Left ventricle myocardium superior (tissue), 1 donor: ENCODE measurements around the gene XYLT1. TPM values are rescaled to one million over a fixed set of nuclear protein-coding genes. Genes with fewer than 3 reads are reported as not detected.
A peak's percentile ranks its signal among the peaks of the same experiment; 100 is the strongest.
"Not testable (repeated sequence)": the region's sequence is repeated elsewhere in the genome, so short reads cannot be mapped to it uniquely, and the experiment has no call there.

Experiments used
- ATAC-seq: fragments of 200-7000 bp; cut with Tn5 transposase; one replicate; pipeline ENCODE4 v1.9.1; 2020; ENCODE audit warnings: mild to moderate bottlenecking, moderate library complexity
- DNase-seq: peaks from one replicate; pipeline ENCODE4 v3.0.0-alpha.2; 2020
- intact Hi-C: fragments of 100-400 bp; cut with micrococcal nuclease; formaldehyde crosslinking; loops from one replicate; pipeline ENCODE4 v1.11.0; 2022
- total RNA-seq: library from RNA; stranded (reverse); fragmentation: NEBNext Ultra II Directional; extraction: Animal tissue kit (Norgen Biotek cat#: 25700); gene quantifications from one replicate; pipeline ENCODE4 v1.2.1, GENCODE V29; 2021
- donor health status: DM: no; HTN: yes; CAD: no; lungs with severe emphysema.

The XYLT1 gene
- total RNA-seq, 1 donor from 2014 or later = 1.6 TPM

DNA sequence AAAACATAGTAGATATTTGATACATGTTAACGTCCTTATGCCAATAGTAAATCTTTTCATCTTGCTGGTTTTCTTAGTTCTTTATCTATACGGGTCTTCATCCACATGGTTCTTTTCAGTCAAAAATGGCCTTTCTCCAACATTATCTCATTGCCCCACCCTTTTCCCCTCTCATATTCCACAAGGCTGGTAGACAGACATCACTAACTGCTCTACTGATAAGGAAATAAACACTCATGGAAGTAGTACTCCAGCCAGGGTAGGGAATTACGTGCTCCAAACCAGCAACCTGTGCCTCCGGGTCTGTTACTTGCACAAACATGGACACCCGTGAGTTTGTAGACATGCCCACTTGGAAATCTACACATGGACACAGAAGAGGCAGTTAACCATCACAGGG is 141.4 kb downstream of the XYLT1 start:
- ATAC-seq (peak; percentile 35), DNase-seq (no peak)
- intact Hi-C loops = no loop called here

DNA sequence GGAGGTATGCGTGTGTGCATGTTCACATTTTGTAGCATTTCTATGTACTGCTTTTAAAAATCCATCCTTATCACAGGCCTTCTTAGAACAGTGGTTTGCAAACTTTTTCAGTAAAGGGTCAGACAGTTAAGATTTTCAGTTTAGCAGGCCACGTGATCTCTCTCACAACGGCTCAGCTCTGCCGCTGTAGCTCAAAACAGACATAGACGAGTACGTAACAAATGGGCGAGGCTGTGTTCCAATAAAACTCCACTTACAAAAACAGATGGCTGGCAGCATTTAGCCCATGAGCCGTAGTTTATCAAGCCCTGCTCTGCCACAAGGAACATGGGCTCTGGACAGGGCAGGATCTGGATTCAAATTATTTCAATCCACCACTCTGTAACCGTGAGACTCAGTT is 141.8 kb downstream of the XYLT1 start:
- intact Hi-C loops = no loop called here
- ATAC-seq (peak; percentile 59), DNase-seq (peak; percentile 38)

DNA sequence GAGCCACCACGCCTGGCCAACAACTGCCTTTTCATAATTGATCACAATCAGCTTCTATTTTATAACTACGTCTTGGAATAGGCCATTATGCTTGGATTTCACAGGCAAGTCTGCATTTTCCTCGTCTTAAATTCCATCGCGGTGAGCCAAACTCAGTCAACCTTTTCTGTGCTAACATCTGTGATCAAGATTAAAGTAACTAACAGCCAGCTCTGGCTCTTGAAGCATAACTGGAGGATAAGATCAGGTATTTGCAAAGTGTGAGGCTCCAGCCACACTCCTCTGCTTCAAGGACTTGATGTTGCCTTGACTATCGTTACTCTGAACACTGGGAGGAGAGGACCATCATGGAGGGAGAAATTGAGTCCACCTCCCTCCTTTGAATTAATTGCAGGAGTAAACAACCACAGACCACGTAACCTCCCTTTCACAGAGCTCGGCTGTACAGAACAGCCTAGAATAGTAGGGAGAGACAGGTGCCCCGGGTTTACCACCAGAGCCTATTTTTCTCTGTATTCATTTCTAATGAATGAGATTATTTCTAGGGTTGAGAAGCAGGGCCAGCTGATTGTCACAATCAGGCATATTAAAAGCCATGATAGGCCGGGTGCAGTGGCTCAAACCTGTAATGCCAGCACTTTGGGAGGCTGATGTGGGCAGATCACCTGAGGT is 143.0 kb downstream of the XYLT1 start:
- ATAC-seq (no peak), DNase-seq (no peak)
- intact Hi-C loops = no loop called here

DNA sequence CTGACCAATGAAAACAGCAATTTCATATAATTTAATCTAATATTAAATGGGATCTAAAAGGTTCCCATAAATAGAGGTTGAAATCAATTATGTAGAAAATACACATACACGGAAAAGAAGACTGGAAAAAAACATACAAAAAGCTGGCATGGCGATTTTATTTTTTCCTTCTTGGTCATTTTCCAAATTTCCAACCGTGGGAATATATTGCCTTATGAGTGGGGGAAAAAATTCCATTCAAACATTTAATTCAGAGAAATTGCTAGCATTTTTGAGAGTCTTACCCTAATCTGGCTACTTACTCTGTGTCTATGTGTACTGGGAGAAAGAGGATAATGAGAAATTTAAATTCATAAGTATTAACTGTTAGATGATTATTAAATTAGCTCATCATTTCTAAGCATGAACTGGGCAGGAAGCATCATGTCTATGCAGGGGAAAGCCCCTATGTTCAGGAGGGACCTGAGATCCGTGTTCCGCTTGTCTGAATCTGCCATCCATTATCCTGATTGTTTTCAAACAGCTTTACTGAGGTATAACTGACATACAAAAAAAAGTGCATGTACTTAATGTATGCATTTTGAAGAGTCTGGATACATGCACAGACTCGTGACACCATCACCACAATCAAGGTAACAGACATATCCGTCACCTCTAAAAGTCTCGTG is 145.2 kb downstream of the XYLT1 start:
- no peak for ATAC-seq
- intact Hi-C loops = no loop called here
- DNase-seq = no peak

DNA sequence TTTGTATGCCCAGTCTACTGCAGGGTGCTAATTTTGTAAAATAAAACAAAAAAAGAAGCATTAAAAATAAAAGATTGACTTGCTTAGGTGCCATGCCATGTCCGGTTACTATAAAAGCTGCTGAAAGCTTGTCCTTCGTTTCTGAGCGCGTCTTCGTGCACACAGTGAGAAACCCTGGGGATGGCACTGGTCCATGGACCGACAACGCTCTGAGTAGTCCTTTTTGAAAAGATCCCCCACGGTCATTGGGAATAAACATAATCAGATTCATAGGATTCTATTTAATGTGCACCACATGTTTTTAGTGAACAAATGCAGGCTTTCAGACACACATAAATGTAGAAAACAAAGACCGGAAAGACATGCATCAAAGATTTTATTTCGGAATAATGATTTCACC is 146.3 kb downstream of the XYLT1 start:
- DNase-seq (no peak), ATAC-seq (no peak)
- intact Hi-C loops = no loop called here

DNA sequence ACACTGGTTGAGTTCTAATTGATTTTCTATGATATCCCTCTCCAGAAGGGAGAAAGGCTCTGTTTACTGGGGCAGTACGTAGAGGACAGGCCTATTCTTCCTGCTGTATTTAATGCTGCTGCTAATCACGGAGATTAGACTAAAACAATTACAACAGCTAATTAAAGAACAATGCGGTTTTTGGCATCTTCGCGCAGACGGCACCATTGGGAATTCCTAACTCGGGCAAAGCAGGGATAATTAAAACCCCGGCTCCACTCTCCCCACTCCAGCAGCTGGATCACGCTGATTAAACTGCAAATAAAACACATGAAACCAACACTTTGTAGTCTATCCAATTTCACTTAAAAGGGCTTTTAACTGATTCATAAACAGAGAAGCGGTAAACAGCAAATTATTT is 147.6 kb downstream of the XYLT1 start:
- DNase-seq (no peak), ATAC-seq (no peak)
- intact Hi-C loops = no loop called here

DNA sequence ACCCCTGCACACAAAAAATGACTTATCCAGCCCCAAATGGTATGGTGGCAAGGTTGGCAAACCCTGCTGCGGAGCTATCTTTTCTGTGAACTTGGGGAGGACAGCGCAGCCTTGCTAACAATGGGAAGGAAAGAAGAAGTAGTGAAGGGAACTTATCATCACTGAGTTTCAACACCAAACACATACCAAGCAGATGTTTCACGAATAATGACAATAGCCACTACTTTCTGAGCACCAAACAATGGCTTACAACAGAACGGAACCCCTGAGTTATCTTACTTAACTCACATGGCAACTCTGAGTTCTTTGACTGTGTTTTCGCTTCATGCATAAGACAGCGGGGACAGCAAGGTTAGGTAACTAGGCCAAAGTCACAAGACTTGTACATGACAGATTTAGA is 148.9 kb downstream of the XYLT1 start:
- ATAC-seq (peak; percentile 17), DNase-seq (no peak)
- intact Hi-C loops = no loop called here

DNA sequence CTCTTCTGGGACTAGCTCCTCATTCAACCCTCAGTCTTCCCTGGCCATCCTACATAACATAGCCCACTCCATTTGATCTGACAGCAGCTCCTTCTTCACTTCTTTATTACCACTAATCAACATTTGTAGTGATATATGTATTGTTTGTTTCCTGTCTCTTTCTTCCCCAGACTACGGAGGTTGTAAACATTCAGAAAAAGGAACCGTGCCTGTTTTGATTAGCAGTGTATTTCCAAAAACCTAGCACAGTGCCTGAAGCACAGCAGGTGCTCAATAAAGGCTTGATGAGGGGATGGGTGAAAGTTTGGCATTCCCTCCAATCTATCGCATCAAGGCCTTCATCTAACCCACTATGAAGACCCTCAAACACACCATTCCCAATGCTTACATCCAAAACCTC is 150.8 kb downstream of the XYLT1 start:
- no peak for ATAC-seq
- intact Hi-C loops = no loop called here
- DNase-seq = no peak

DNA sequence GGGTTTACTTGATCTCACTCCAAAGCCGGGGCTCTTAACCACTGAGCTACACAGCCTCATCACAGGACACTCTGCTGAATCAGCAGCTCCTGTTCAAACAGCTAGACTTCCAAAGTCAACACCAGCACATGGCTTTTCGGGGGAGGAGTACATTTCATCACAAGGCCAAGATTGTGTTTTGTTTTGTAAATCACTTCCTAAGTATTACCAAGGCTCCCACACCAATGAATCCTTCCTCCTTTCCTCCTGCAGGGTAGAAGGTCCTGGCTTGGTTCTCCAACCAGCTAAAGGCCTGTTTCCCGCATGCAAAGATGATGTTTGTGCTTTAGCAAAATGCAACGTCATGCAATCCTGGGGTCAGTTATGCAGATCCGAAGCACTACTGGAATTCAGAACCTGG is 152.5 kb downstream of the XYLT1 start:
- ATAC-seq = peak; percentile 48
- intact Hi-C loops = no loop called here
- no peak for DNase-seq

DNA sequence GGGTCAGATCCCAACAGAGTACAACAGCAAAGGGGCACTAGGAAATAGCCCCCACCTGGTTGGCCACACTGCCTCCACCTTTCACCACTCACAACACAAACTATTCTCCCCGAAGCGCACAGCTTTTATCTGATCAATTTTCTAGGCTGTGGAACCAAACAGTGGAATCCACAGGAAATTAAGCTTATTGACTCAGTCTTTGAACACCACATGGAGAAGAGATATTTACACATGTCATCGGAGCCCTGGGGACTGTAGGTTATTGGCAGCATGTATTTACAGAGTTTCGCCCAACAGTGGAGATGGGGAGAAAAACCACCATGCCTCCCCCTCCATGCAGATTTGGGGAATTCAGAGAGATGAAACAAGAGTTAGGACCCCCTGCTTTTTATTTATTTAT is 154.8 kb downstream of the XYLT1 start:
- intact Hi-C loops = no loop called here
- no peak for ATAC-seq
- no peak for DNase-seq

DNA sequence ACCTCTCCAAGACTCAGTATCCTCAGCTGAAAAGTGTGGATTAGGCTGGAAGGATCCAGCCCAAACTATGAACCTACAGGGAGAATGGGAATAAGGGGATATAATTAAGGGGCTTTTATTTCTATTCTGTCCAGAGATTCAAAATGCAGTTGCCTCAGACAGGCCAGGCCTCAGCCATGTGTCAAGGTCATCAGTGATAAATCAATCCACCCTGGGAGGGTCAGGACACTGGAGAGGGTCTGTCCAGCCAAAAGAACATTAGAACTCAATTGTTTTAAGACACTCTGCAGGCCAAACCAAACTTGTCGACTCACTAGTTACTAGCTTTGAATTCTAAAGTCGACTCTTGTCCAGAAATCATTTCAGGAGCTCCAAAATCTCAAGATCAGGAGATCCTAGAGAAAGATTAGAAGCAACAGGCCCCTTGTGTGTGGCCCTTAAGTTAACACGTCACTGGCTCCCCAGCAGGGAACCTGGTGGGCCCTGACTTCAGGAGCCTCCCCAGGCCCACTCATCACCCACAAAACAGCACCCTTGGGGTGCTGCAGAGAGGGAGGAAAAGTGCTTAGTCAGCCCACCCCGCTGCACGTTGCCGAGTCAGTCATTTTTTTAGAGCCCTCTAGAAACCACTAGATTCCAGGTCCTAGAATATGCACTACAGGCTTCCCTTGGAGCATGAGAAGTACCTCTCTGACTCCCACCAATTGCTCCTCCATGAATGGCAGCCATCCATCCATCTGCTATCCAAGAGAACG is 156.8 kb downstream of the XYLT1 start:
- intact Hi-C loops = no loop called here

DNA sequence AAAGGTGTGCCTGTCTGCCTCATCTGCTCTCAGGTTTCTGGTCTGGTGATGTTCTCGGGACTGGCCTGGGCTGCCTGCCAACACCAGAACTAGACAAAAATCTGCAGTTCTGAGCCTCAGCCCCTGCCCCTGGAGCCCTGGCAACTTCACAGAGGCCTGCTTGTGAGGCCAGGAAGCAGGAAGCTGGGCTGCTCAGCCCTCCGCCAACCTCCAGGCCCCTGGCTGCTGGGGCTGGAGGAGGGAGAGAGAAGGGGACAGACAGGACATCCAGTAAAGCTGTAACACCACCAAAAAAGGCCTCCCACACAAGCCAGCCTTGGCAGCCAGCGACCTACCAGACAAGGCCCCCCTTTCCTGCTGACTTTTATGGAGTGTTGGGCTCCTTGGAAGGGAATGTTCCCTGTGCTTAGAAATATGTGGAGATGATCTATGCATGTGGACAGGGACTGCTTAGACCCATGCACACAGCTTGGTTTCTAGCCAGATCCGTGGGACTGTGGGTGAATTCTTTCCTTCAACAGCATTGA is 157.6 kb downstream of the XYLT1 start:
- ATAC-seq (peak; percentile 74), DNase-seq (peak; percentile 44)
- intact Hi-C loops = no loop called here

More for the DNA sequence above, 156.8 kb downstream of the XYLT1 start:
- no peak for DNase-seq
- ATAC-seq = no peak

DNA sequence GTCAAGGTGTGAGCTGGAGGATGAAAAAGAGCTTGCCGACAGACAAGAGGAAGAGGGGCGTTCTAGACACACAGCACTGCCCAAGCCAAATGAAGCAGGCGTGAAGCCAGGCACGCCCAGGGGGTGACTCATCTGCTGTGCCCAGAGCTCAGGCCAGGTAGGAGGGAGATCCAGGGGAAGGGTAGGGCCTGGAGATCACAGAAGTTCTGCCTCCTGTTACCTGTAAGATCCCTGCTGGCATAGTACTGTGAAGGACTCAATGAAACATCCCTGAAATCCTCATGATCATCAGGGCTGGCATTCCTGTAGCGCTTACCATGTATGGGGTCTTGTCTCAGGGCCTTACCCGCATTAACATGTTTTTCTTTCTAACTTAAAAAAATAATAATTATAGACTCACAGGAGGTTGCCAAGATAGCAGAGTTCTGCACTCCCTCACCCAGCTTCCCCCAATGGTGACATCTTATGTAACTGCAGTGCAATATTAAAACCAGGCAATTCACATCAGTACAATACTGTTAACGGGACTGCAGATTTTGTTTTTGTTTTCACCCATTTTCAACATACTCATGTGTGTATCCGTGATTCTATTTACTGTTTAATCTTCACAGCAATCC is 158.6 kb downstream of the XYLT1 start:
- ATAC-seq (no peak), DNase-seq (no peak)
- intact Hi-C loops = no loop called here

DNA sequence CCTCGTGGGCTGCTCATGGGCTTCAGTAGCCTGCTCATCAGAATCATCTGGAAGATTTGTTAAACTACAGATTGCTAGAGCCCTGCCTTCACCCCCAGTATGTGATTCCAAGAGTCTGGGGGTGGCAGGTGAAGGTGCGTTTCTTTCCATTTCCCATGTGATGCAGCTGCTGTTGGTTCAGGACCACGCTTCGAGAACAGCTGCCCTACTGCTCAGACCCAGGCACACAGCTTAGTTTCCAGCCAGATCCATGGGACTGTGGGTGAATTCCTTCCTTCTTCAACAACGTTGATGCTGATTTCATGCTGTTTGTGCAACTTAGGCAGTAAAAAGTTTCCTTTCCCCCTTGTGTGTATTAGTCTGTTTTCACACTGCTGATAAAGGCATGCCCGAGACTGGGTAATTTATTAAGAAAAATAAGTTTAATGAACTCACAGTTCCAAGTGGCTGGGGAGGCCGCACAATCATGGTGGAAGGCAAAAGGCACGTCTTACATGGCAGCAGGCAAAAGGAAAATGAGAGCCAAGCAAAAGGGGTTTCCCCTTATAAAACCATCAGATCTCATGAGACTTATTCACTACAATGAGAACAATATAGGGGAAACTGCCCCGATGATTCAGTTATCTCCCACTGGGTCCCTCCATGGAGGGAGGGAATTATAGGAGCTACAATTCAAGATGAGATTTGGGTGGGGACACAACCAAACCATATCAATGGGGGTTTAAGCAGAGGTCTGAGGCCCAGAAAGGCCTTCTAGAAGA is 159.2 kb downstream of the XYLT1 start:
- DNase-seq (no peak), ATAC-seq (no peak)
- intact Hi-C loops = no loop called here

DNA sequence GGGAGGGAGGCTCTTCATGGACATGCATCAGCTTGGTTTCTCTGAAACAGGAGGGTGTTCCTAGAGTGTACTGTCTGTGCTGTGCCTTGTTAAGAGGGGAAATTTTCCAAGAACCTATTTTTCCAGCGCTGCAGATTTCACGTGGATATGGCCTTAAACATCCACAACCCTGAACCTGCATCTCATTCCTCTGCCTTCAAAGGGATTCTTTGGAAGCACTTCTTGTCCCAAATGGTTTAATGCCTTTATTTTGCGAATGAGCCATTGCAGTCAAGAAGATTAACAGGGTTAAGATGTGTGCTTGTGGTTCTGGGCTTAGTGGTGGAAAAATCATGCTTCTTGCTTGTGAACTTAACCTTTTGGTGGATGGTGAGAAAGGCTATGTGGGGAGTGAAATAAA is 161.2 kb downstream of the XYLT1 start:
- no peak for ATAC-seq
- intact Hi-C loops = no loop called here

DNA sequence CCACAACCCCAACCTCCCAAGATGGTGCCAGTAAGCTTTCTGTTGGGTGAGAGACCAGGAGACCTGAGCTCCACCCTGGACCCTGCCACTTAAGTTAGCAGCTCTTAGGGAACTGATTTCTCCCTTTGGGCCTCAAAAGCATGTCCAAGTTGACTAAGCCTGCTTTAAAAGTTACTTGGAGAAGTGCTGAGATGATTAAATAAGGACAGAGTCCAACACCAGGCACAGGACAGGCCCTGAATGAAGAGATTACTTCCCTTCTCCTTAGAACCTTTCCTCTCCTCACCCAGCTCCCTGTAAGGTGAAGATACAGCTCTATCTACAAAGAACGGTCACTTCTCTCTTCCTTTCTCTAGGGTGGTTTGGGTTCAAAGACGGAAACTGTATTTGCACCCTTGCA is 162.6 kb downstream of the XYLT1 start:
- ATAC-seq = no peak
- DNase-seq = no peak
- intact Hi-C loops = no loop called here

More for the DNA sequence above, 161.2 kb downstream of the XYLT1 start:
- DNase-seq = no peak

DNA sequence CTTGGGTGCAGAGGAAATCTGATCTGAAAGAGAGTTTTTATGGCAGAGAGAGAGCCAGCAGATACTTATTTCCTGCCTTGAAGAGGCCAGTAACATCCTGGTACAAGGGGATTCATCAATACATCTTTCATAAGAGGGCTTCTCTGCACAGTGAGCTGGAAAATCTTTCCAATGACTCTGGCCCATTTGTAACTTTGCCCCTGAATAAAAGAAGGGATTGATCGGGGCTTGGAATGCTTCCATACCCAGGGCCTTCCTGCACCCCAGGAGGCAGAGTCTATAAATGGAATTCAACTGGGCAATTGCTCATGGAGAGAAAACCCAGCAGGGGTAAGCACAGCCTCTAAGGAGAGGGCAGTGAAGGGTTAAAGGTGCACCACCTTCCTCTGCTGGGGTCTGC is 163.3 kb downstream of the XYLT1 start:
- intact Hi-C loops = no loop called here

DNA sequence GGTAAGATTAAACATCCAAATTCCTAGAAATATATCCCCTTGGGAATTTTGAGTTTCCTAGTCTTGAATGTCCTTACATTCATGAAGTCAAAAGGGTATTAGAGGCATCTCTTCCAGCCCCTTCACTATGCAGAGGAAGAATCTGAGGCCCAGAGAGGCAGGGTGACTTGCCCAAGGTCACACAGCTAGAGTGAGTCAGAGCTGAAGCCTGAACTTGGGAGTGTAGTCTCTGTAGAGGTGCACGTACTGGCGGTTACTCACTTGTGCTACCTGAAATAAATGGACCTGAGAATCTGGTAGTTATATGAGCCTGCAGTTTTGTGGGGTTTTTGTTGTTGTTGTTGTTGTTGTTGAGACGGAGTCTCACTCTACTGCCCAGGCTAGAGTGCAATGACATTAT is 164.0 kb downstream of the XYLT1 start:
- intact Hi-C loops = no loop called here
- ATAC-seq (no peak), DNase-seq (no peak)

More for the DNA sequence above, 163.3 kb downstream of the XYLT1 start:
- DNase-seq (no peak), ATAC-seq (no peak)

DNA sequence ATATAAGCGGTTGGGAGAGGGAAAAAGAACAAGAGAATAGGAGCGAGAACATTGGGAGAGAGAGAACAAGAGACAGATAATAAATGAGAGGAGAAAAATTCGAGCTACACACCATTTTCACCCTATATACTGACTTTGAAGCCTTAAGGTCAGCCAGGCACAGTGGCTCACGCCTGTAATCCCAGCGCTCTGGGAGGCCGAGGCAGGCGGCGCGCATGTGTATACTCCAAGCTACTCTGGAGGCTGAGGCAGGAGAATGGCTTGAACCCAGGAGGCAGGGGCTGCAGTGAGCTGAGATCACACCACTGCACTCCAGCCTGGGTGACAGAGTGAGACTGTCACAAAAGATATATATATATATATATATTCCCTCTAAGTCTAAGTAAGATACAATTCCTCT is 164.5 kb downstream of the XYLT1 start:
- ATAC-seq, DNase-seq, intact Hi-C loops: not testable (repeated sequence)
